Measurements from ENCODE around the gene POU2F2.

The POU2F2 gene

DNA sequence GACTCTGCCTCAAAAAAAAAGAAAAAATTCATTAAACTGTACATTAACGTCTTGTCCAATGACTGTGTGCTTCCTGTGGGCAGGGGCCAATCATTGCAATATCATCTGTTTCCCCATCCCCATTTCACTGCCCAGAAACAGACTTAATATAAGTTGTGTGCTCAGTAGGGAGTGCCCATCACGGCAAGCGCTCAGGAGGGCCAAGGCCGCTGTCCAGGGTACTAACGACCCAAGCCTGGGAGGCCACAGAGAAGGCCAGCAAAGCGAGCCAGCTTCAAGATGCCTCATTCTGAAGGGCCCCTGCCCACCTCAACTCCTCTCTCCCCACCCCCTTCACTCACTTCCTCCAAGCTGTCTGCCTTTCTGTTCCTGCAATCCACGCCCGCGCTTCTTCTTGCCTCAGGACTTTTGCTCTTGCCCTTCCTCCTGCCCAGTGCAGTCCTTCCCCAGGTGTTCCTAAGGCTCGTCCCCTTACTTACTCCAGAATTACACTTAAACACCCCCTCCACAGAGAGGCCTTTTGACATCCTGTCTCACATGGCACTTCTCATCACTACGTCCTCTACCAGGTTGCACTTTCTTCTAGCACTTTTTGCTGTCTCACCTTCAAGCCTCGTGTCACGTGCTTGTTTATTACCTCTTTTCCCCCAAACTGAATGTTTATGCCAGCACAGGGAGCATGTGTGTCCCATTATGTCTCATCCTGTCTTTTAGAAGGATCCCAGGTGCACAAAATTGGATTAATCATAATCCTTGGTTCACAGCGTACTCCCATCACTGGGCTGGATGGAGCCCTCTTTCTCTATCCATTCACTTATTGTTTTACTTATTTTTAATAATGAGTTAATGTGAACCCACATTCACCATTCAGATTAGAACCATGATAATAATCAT lies 11.3 kb upstream of the POU2F2 start:
- Histone ChIP-seq H3K9ac (ENCODE audit: low read depth in 1 of 2, low read length in 2 of 2) (no peak overlapping the region), H3K27me3 (ENCODE audit: control insufficient read depth in 2 of 2, insufficient read depth in 2 of 2, low read length in 2 of 2) (peaks cover 0 to 2% of the 10 kb centered on the region in 2 donors), H3K36me3 (ENCODE audit: control insufficient read depth in 2 of 2, insufficient read depth in 2 of 2, low read length in 2 of 2) (no peaks in the 10 kb centered on the region), H3K27ac (ENCODE audit: low read depth in 2 of 2, low read length in 2 of 2) (no peak overlapping the region), H3K9me3 (ENCODE audit: control insufficient read depth in 2 of 2, low read length in 2 of 2) (no peaks in the 10 kb centered on the region), H3K4me3 (ENCODE audit: low read length in 2 of 2) (no peak overlapping the region), H3K4me1 (ENCODE audit: control insufficient read depth in 2 of 2, insufficient read depth in 2 of 2, low read length in 2 of 2) (no peaks in the 10 kb centered on the region)

DNA sequence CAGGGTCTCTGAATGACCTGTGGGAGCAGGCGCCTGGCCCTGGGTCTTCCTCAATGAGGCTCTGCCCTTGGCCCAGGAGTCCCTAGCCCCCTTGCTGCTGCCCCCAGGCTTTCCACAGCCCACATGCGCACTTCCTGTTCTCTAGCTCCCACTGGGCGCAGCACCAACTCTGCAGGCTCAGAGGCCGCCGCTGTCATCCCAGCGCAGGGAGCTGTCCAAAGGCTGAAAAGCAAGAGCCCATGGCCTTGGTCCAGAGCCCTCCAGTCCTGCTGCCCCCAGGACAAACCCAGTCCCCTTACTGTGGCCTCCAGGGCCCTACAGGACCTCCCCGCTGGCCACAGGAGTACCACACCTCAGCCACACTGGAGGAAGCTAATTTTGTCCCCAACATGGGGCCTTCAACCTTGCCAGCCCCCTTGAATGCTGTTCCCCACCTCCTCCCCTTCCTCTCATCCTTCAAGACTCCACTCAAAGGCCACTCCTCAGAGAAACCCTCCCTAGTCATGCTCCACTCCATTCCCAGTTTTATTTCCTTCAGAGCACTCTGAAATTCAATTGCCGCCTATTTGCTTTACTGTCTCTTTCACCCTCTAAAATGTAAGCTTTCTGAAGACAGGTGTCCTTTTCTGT lies 8.0 kb upstream of the POU2F2 start:
- H3K4me1 ChIP-seq (ENCODE audit: control insufficient read depth in 2 of 2, insufficient read depth in 2 of 2, low read length in 2 of 2), result no peaks in the 10 kb centered on the region
- H3K36me3 ChIP-seq (ENCODE audit: control insufficient read depth in 2 of 2, insufficient read depth in 2 of 2, low read length in 2 of 2), result no peaks in the 10 kb centered on the region
- no peak overlapping the region for H3K27ac ChIP-seq (ENCODE audit: low read depth in 2 of 2, low read length in 2 of 2)
- no peak overlapping the region for H3K9ac ChIP-seq (ENCODE audit: low read depth in 1 of 2, low read length in 2 of 2)
- peaks cover 0 to 3% of the 10 kb centered on the region in 2 donors for H3K27me3 ChIP-seq (ENCODE audit: control insufficient read depth in 2 of 2, insufficient read depth in 2 of 2, low read length in 2 of 2)
- H3K9me3 ChIP-seq (ENCODE audit: control insufficient read depth in 2 of 2, low read length in 2 of 2), result no peaks in the 10 kb centered on the region
- no peak overlapping the region for H3K4me3 ChIP-seq (ENCODE audit: low read length in 2 of 2)

DNA sequence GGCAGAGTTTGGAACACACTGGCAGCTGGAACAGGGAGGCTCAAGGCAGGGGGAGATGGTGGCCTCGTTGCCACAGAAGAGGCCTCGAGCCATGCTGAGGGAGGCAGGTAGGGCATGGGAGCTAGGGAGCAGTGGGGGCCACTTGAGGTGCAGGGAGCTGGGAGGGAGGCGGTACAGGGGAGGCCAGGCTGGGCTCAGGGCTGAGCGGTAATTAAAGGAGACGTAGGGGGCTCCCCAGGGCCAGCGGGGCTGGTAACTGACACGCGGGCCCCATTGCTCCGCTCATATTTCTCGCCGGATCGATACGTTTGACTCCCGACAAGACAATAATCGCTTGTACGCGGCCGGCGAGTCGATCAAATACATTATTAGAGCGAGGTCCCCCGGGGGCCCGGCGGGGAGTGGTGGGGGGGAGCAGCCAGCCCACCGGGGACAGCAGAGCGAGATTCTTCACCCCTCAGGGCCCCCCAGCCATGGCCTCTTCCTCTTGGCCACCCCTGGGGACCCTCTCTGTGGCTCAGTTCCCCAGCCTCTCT lies 2.4 kb upstream of the POU2F2 start:
- no peak overlapping the region for H3K27ac ChIP-seq (ENCODE audit: low read depth in 2 of 2, low read length in 2 of 2)
- H3K4me3 ChIP-seq (ENCODE audit: low read length in 2 of 2), result no peak overlapping the region
- H3K9me3 ChIP-seq (ENCODE audit: control insufficient read depth in 2 of 2, low read length in 2 of 2), result no peaks in the 10 kb centered on the region
- H3K4me1 ChIP-seq (ENCODE audit: control insufficient read depth in 2 of 2, insufficient read depth in 2 of 2, low read length in 2 of 2), result peaks cover 6 to 9% of the 10 kb centered on the region in 2 donors
- no peak overlapping the region for H3K9ac ChIP-seq (ENCODE audit: low read depth in 1 of 2, low read length in 2 of 2)
- no peaks in the 10 kb centered on the region for H3K36me3 ChIP-seq (ENCODE audit: control insufficient read depth in 2 of 2, insufficient read depth in 2 of 2, low read length in 2 of 2)
- peaks cover 15 to 16% of the 10 kb centered on the region in 2 donors for H3K27me3 ChIP-seq (ENCODE audit: control insufficient read depth in 2 of 2, insufficient read depth in 2 of 2, low read length in 2 of 2)

DNA sequence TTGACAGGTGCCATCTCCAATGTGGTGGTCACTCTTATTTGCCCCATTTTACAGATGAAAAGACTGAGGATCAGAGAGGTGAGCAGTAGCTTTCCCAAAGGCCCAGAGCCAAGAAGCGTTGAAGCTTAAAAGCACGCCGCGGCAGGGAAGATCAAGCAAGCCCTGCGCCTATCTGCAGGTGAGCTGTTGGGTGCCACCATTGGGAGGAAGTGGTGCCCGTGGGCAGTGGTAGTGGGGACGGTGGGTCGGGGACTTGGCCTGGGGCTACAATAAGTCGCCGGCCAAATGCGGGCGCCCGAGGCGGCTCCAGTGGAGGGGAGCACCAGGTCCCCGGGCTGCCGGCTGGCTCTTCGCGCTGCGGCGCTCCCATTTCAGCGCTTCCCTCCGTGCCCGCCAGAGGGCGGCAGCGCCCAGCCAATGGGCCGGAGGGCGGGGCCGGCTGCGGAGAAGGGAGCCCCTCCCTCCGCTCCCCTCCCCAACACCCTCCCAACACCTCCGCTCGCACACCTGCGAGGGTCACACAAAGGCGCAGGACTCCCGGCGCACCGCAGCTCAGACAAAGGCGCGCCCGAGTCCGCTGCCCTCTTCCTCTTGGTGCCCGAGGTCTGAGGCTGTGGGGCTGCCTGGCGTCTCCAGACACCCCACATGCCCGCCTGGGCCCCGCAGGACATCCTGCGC lies 744 bp upstream of the POU2F2 start:
- Histone ChIP-seq H3K27ac (ENCODE audit: low read depth in 2 of 2, low read length in 2 of 2) (peak overlapping the region in 1 of 2 donors; percentile 65), H3K4me1 (ENCODE audit: control insufficient read depth in 2 of 2, insufficient read depth in 2 of 2, low read length in 2 of 2) (peaks cover 6 to 9% of the 10 kb centered on the region in 2 donors), H3K9me3 (ENCODE audit: control insufficient read depth in 2 of 2, low read length in 2 of 2) (no peaks in the 10 kb centered on the region), H3K4me3 (ENCODE audit: low read length in 2 of 2) (peak overlapping the region; percentile 61 to 68), H3K9ac (ENCODE audit: low read depth in 1 of 2, low read length in 2 of 2) (peak overlapping the region; percentile 27 to 47), H3K36me3 (ENCODE audit: control insufficient read depth in 2 of 2, insufficient read depth in 2 of 2, low read length in 2 of 2) (no peaks in the 10 kb centered on the region), H3K27me3 (ENCODE audit: control insufficient read depth in 2 of 2, insufficient read depth in 2 of 2, low read length in 2 of 2) (peaks cover 12 to 16% of the 10 kb centered on the region in 2 donors)

DNA sequence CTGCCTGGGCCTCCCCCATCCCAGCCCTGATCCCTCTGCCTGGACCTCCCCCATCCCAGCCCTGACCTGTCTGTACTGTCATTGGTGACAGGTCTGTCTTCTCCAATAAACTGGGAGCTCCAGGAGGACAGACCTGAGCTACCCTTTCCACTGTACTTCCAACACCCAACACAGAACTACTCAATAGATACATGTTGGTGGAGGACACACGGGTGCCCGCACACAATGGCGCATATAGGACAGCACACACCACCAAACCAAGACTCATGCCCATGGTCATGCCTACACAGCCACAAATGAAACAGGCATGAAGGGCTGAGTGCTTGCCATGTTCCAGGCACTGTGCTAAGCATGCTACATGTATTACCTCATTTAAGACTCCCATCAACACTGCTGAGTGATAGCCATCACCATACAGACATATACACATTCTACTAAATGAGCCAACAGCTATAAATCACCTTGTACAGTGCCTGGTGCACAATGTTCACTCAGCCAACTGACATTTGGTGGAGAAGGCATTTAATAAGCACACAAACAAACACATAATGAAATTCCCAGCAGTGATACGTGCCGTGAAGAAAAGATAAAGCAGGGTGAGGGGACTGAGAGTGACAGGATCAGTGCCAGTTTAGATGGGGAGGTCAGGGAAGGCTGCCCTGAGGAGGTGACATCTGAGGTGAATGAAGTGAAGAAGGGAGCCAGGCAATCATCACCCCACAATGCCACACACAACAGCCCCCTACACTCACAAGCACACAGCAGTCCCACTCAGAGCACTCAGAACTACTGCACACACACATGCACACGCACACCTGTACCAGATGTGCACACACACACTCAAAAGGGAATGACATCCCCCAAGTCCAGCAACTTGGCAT lies 857 bp downstream of the POU2F2 start:
- Histone ChIP-seq H3K27me3 (ENCODE audit: control insufficient read depth in 2 of 2, insufficient read depth in 2 of 2, low read length in 2 of 2) (peaks cover 12 to 16% of the 10 kb centered on the region in 2 donors), H3K4me3 (ENCODE audit: low read length in 2 of 2) (peak overlapping the region; percentile 46 to 58)

DNA sequence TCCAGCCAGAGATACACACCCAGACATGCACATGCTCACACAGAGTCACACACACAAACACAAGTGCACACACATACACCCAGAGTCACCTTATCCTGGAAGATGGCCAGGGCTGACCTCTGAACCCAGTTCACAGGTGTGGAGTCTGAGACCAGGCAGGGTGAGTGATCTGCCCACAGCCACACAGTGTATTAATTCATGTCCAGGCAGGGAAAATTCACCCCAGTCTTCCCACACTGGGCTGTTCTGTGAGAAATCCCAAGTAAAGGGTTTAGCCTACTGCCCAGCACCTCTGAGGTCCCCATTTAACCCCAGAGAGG lies 2.0 kb downstream of the POU2F2 start:
- no peaks in the 10 kb centered on the region for H3K9me3 ChIP-seq (ENCODE audit: control insufficient read depth in 2 of 2, low read length in 2 of 2)
- peak overlapping the region in 1 of 2 donors; percentile 70 for H3K27ac ChIP-seq (ENCODE audit: low read depth in 2 of 2, low read length in 2 of 2)
- H3K4me1 ChIP-seq (ENCODE audit: control insufficient read depth in 2 of 2, insufficient read depth in 2 of 2, low read length in 2 of 2), result peaks cover 6 to 9% of the 10 kb centered on the region in 2 donors
- peak overlapping the region in 1 of 2 donors; percentile 68 for H3K4me3 ChIP-seq (ENCODE audit: low read length in 2 of 2)
- peaks cover 12 to 16% of the 10 kb centered on the region in 2 donors for H3K27me3 ChIP-seq (ENCODE audit: control insufficient read depth in 2 of 2, insufficient read depth in 2 of 2, low read length in 2 of 2)
- H3K9ac ChIP-seq (ENCODE audit: low read depth in 1 of 2, low read length in 2 of 2), result peak overlapping the region in 1 of 2 donors; percentile 47
- H3K36me3 ChIP-seq (ENCODE audit: control insufficient read depth in 2 of 2, insufficient read depth in 2 of 2, low read length in 2 of 2), result no peaks in the 10 kb centered on the region

More for the DNA sequence above, 857 bp downstream of the POU2F2 start:
- no peaks in the 10 kb centered on the region for H3K9me3 ChIP-seq (ENCODE audit: control insufficient read depth in 2 of 2, low read length in 2 of 2)
- H3K4me1 ChIP-seq (ENCODE audit: control insufficient read depth in 2 of 2, insufficient read depth in 2 of 2, low read length in 2 of 2), result peaks cover 6 to 9% of the 10 kb centered on the region in 2 donors
- peak overlapping the region; percentile 20 to 63 for H3K9ac ChIP-seq (ENCODE audit: low read depth in 1 of 2, low read length in 2 of 2)
- H3K27ac ChIP-seq (ENCODE audit: low read depth in 2 of 2, low read length in 2 of 2), result peak overlapping the region; percentile 10 to 65
- H3K36me3 ChIP-seq (ENCODE audit: control insufficient read depth in 2 of 2, insufficient read depth in 2 of 2, low read length in 2 of 2), result no peaks in the 10 kb centered on the region

DNA sequence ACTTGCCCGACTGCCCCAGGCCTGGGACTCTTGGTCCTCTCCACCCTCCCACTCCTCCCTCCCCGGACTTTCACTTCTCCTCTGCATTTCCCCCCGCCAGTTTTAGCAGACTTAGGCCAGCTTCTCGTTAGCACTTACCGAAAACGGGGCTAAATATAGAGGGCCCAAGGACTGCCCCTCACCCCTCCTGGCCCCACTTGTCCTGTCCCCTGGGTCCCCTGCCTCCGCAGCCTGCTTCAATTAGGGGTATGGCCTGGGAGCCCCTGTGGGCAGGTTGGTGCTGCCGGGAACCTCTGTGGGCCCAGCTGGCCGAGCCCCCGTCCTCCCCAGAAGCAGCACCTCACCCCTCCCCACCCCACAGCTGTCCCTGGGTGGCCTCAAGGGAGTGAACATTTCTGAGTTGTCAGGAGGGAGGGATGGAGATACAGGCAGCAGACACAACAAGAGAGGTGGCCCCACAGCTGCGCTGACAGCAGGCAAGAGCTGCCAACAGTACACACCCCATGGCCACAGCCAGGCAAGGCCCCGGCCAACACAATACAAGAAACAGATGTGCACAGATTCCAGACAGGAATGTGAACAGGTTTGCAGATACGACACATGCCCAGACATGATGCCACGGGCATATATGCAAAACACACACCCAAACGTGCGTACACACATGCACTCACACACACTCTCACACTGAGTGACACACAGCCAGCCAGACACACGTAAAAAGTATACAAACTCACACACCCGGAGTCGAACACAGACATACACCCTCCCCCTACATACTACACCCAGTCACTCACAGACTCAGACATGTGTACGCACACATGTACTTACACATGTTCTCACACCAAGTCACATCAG lies 2.6 kb downstream of the POU2F2 start:
- H3K9ac ChIP-seq (ENCODE audit: low read depth in 1 of 2, low read length in 2 of 2), result peak overlapping the region in 1 of 2 donors; percentile 47
- peaks cover 12 to 16% of the 10 kb centered on the region in 2 donors for H3K27me3 ChIP-seq (ENCODE audit: control insufficient read depth in 2 of 2, insufficient read depth in 2 of 2, low read length in 2 of 2)
- H3K9me3 ChIP-seq (ENCODE audit: control insufficient read depth in 2 of 2, low read length in 2 of 2), result no peaks in the 10 kb centered on the region
- H3K27ac ChIP-seq (ENCODE audit: low read depth in 2 of 2, low read length in 2 of 2), result peak overlapping the region; percentile 21 to 70
- peak overlapping the region in 1 of 2 donors; percentile 68 for H3K4me3 ChIP-seq (ENCODE audit: low read length in 2 of 2)
- H3K4me1 ChIP-seq (ENCODE audit: control insufficient read depth in 2 of 2, insufficient read depth in 2 of 2, low read length in 2 of 2), result peaks cover 6 to 9% of the 10 kb centered on the region in 2 donors
- no peaks in the 10 kb centered on the region for H3K36me3 ChIP-seq (ENCODE audit: control insufficient read depth in 2 of 2, insufficient read depth in 2 of 2, low read length in 2 of 2)

DNA sequence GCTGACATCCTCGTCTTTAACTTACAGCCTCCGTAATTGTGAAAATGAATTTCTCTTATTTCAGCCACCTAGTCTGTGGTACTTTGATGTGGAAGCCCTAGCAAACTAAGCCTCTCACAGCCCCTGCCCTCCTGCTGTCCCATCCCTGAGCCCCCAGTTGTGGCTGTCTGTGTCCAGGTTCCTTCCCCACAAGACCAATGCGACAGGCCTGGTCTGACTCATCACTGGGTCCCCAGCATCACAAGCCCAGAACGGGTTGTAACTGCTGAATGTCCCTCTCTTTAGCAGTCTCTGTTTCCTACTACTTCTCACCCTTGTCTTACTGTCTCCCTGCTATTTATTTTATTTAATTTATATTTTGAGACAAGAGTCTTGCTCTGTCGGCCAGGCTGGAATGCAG lies 5.7 kb downstream of the POU2F2 start:
- Histone ChIP-seq H3K9me3 (ENCODE audit: control insufficient read depth in 2 of 2, low read length in 2 of 2) (no peaks in the 10 kb centered on the region), H3K27ac (ENCODE audit: low read depth in 2 of 2, low read length in 2 of 2) (no peak overlapping the region), H3K9ac (ENCODE audit: low read depth in 1 of 2, low read length in 2 of 2) (no peak overlapping the region), H3K4me3 (ENCODE audit: low read length in 2 of 2) (no peak overlapping the region), H3K27me3 (ENCODE audit: control insufficient read depth in 2 of 2, insufficient read depth in 2 of 2, low read length in 2 of 2) (peaks cover 3 to 4% of the 10 kb centered on the region in 2 donors), H3K4me1 (ENCODE audit: control insufficient read depth in 2 of 2, insufficient read depth in 2 of 2, low read length in 2 of 2) (peaks cover 0 to 5% of the 10 kb centered on the region in 2 donors), H3K36me3 (ENCODE audit: control insufficient read depth in 2 of 2, insufficient read depth in 2 of 2, low read length in 2 of 2) (no peaks in the 10 kb centered on the region)

DNA sequence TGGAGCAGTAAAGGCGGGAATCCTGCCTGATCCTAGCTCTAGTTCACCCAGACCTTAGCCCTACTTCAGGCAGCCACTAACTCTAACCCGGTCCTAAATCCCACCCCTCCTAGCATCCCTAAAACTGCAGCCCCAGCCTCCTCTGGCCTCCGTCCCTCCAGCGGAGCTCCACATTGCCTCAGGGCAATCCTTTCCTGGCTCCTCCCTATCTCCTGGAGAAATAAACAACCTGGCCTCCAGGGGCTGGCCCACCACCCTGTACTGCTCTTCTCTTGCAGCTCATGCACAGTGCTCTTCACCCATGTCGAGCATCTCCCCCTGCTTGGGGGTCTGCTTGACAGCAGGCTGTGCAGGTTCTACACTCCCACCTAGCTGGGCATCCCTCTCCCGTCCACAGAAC lies 6.7 kb downstream of the POU2F2 start:
- no peak overlapping the region for H3K9ac ChIP-seq (ENCODE audit: low read depth in 1 of 2, low read length in 2 of 2)
- H3K4me1 ChIP-seq (ENCODE audit: control insufficient read depth in 2 of 2, insufficient read depth in 2 of 2, low read length in 2 of 2), result peaks cover 0 to 5% of the 10 kb centered on the region in 2 donors
- no peaks in the 10 kb centered on the region for H3K9me3 ChIP-seq (ENCODE audit: control insufficient read depth in 2 of 2, low read length in 2 of 2)
- no peaks in the 10 kb centered on the region for H3K36me3 ChIP-seq (ENCODE audit: control insufficient read depth in 2 of 2, insufficient read depth in 2 of 2, low read length in 2 of 2)
- H3K4me3 ChIP-seq (ENCODE audit: low read length in 2 of 2), result no peak overlapping the region
- no peak overlapping the region for H3K27ac ChIP-seq (ENCODE audit: low read depth in 2 of 2, low read length in 2 of 2)
- H3K27me3 ChIP-seq (ENCODE audit: control insufficient read depth in 2 of 2, insufficient read depth in 2 of 2, low read length in 2 of 2), result peaks cover 0 to 2% of the 10 kb centered on the region in 2 donors

Data from mucosa of rectum (tissue), 2 donors.